ENCODE results near the gene MS4A3. TPM values are rescaled to one million over a fixed set of nuclear protein-coding genes. Genes with fewer than 3 reads are reported as not detected.
"Not testable (repeated sequence)": the region's sequence is repeated elsewhere in the genome, so short reads cannot be mapped to it uniquely, and the experiment has no call there.

The MS4A3 gene, protein sequence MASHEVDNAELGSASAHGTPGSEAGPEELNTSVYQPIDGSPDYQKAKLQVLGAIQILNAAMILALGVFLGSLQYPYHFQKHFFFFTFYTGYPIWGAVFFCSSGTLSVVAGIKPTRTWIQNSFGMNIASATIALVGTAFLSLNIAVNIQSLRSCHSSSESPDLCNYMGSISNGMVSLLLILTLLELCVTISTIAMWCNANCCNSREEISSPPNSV
- total RNA-seq: not detected

DNA sequence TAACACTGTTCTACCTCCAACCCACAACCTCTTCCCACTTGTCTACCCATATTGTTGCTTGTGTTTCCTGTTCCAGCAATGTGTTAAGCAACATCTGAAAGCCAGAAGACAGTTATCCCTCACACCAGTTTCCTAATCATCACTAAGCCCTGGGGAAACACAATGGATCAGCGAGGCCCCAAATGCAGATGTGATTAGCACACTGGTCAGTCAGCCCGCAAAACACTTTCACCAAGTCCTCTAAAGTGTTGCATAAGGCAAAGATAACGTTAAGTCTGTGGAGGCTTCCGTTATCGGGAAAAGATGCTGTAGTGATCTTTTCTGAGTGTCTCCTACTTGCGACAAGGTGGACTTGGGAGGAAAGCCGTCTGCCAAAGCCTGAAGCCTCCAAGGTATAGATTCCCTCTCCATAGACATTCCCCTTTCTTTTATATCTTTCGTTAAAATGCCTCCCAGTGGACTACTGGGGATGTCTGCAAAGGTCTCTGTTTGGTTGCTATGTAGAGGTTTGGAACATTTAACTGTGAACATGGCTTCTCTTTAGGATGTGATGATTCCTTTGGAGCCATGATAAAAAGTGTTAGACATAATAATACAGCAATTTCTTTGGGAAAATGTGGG is at the start of gene MS4A3:
TSS of gene MS4A3 (plus strand) at position 317 of the 621 bp plus-strand sequence. CDS start 4,496 bp downstream, outside the sequence.
- TF ChIP-seq, protein P1, sequence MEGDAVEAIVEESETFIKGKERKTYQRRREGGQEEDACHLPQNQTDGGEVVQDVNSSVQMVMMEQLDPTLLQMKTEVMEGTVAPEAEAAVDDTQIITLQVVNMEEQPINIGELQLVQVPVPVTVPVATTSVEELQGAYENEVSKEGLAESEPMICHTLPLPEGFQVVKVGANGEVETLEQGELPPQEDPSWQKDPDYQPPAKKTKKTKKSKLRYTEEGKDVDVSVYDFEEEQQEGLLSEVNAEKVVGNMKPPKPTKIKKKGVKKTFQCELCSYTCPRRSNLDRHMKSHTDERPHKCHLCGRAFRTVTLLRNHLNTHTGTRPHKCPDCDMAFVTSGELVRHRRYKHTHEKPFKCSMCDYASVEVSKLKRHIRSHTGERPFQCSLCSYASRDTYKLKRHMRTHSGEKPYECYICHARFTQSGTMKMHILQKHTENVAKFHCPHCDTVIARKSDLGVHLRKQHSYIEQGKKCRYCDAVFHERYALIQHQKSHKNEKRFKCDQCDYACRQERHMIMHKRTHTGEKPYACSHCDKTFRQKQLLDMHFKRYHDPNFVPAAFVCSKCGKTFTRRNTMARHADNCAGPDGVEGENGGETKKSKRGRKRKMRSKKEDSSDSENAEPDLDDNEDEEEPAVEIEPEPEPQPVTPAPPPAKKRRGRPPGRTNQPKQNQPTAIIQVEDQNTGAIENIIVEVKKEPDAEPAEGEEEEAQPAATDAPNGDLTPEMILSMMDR (IDR thresholded peaks at IDR 0.05): no peak
- ATAC-seq (ENCODE audit: low FRiP score): no peak
- DNase-seq (ENCODE audit: low spot score): no peak

DNA sequence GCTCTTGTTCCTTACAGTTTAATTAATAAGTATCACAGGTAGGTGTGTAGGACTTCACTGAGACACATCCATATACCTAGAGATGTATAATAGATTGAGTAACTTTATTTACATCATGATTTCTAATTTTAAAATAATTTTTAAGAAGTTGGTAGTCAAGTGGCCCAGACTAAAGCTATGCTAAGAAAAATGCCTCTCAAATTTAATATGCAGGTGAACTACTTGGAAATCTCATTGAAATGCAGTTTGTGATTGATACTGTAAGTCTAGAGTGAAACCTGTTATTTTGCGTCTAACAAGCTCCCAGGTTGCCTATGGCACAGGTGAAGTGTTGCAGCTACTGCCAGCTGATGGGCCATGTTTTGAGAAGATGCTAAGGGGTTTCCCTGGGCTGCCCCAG is 39.6 kb upstream of the MS4A3 start, which contains the start of gene OOSP4B:
TSS of gene OOSP4B (plus strand) at position 301 of the 400 bp plus-strand sequence.
- TF ChIP-seq, protein P1 (IDR thresholded peaks at IDR 0.05): no peak
- ATAC-seq (ENCODE audit: low FRiP score): no peak
- DNase-seq (ENCODE audit: low spot score): no peak

DNA sequence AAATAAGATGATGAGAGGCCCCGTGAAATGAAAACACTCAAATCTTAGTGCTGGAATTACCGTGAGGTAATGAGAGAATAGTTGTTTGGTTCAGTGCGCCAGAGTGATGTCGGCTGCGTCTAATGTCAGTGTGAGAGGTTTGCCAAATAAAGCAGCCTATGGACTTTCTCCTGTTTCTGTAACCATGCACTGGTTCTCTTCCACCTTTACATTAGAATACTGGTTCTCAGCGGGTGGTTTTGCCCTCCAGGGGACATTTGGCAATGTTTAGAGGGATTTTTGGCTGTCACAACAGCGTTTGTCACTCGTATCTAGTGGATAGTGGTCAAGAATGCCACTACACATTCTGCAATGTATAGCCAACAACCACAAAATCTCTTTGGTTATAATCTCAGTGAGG is 38.4 kb upstream of the MS4A3 start:
- TF ChIP-seq, protein P1 (IDR thresholded peaks at IDR 0.05): no peak
- no peak for ATAC-seq (ENCODE audit: low FRiP score)
- DNase-seq (ENCODE audit: low spot score): no peak

DNA sequence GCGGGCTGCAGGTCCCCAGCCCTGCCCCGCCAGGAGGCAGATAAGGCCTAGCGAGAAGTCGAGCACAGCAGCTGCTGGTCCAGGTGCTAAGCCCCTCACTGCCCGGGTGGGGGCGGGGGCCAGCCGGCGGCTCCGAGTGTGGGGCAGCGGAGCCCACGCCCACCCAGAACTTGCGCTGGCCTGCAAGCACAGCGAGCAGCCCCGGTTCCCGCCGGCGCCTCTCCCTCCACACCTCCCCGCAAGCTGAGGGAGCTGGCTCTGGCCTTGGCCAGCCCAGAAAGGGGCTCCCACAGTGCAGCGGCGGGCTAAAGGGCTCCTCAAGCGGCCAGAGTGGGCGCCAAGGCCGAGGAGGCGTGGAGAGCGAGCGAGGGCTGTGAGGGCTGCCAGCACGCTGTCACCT is 36.1 kb upstream of the MS4A3 start:
- ATAC-seq (ENCODE audit: low FRiP score); DNase-seq (ENCODE audit: low spot score): not testable (repeated sequence)

DNA sequence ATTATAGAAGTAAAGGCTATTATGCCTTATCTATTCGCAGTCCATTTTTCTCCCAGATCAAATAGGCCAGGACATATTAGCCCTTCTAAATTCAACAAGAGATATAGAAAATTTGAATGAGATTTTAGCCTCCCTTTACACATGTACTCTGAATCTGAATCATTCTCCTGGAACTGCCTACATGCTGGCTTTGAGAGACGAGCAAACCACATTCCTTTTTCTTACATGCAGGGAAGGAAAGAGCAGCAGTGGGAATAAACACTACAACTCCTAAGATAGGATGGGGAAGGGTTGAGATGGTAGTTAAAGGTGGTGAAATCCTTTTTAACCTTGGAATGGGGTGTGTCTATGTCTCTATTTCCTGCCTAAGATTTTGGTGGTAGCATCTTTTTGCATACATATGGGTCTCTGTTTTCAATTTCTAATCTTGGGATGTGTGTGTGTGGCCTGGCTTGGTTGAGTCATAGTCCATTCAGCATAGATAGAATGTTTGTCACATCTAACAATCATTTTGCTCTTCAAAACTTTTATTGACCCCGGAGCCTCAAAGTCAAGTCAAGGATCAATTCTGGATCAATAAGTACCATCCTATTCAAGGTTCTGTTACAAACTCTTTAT is 27.3 kb upstream of the MS4A3 start:
- TF ChIP-seq, protein P1 (IDR thresholded peaks at IDR 0.05): no peak
- DNase-seq (ENCODE audit: low spot score) (no peak), ATAC-seq (ENCODE audit: low FRiP score) (no peak)

DNA sequence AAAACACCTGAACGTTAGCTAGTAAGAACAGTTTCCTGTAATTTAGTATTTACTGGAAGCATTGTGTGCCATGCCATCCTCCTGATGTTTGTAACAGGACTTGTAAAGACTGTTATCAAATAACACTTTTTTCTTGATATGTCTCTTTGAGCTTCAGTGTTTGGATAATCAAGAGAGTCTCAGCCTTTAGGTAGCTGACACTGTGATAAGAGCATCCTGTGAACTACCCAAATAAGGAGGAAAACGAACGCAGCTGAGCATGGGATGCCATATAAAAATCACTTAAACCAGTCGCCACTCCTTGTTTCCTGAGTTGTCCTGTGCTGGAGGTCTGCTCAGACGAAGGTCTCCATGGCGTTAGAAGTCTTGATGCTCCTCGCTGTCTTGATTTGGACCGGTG is 16.4 kb upstream of the MS4A3 start, which contains the start of gene OOSP2:
TSS of gene OOSP2 (plus strand) at position 301 of the 400 bp plus-strand sequence. CDS start at position 352, 51 bp downstream.
- TF ChIP-seq, protein P1 (IDR thresholded peaks at IDR 0.05): no peak
- DNase-seq (ENCODE audit: low spot score) (no peak), ATAC-seq (ENCODE audit: low FRiP score) (no peak)

DNA sequence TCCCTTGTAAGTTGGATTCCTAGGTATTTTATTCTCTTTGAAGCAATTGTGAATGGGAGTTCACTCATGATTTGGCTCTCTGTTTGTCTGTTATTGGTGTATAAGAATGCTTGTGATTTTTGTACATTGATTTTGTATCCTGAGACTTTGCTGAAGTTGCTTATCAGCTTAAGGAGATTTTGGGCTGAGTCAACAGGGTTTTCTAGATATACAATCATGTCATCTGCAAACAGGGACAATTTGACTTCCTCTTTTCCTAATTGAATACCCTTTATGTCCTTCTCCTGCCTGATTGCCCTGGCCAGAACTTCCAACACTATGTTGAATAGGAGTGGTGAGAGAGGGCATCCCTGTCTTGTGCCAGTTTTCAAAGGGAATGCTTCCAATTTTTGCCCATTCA is 6.0 kb upstream of the MS4A3 start:
- not testable (repeated sequence) for ATAC-seq (ENCODE audit: low FRiP score); DNase-seq (ENCODE audit: low spot score)

DNA sequence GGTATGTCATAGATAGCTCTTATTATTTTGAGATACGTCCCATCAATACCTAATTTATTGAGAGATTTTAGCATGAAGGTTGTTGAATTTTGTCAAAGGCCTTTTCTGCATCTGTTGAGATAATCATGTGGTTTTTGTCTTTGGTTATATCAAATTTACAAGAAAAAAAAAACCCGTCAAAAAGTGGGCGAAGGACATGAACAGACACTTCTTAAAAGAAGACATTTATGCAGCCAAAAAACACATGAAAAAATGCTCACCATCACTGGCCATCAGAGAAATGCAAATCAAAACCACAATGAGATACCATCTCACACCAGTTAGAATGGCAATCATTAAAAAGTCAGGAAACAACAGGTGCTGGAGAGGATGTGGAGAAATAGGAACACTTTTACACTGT is 5.6 kb upstream of the MS4A3 start:
- ATAC-seq (ENCODE audit: low FRiP score); DNase-seq (ENCODE audit: low spot score): not testable (repeated sequence)

Measured in omental fat pad (tissue), 4 donors.